ENCODE results near the gene RRM2.

Gene RRM2

GRCh38 chr2:10159581-10160131, 37.1 kb downstream of the RRM2 start:
- no peak for TF ChIP-seq CTCF (IDR thresholded peaks at IDR 0.05; ENCODE audit: insufficient read depth, missing control alignments)
- DNase-seq (ENCODE audit: insufficient read length, low spot score) = no peak
- FAIRE-seq = no peak

GRCh38 chr2:10160203-10160955, 37.8 kb downstream of the RRM2 start:
- no peak for TF ChIP-seq CTCF (IDR thresholded peaks at IDR 0.05; ENCODE audit: insufficient read depth, missing control alignments)
- no peak for FAIRE-seq

GRCh38 chr2:10161206-10161931, 38.8 kb downstream of the RRM2 start:
- FAIRE-seq = no peak
- DNase-seq (ENCODE audit: insufficient read length, low spot score) = no peak
- TF ChIP-seq CTCF (IDR thresholded peaks at IDR 0.05; ENCODE audit: insufficient read depth, missing control alignments) = no peak

More at GRCh38 chr2:10160203-10160955, 37.8 kb downstream of the RRM2 start:
- DNase-seq (ENCODE audit: insufficient read length, low spot score) = no peak

GRCh38 chr2:10161961-10162441, 39.5 kb downstream of the RRM2 start:
- FAIRE-seq = no peak
- DNase-seq (ENCODE audit: insufficient read length, low spot score) = no peak
- no peak for TF ChIP-seq CTCF (IDR thresholded peaks at IDR 0.05; ENCODE audit: insufficient read depth, missing control alignments)

- no peak for FAIRE-seq
- peak; percentile 12 for TF ChIP-seq CTCF (IDR thresholded peaks at IDR 0.05; ENCODE audit: insufficient read depth, missing control alignments)
- DNase-seq (ENCODE audit: insufficient read length, low spot score) = no peak
Measured at GRCh38 chr2:10162586-10163497, 40.3 kb downstream of the RRM2 start.

GRCh38 chr2:10163498-10164486, 41.3 kb downstream of the RRM2 start:
- FAIRE-seq = no peak
- no peak for DNase-seq (ENCODE audit: insufficient read length, low spot score)
- no peak for TF ChIP-seq CTCF (IDR thresholded peaks at IDR 0.05; ENCODE audit: insufficient read depth, missing control alignments)
